Prostate gland (tissue), 2 donors: ENCODE measurements around the gene ACAD11.

Experiments used
- CTCF ChIP-seq, 4 experiments: fragments of 200-600 bp in 2 of 4; fragments of 450-650 bp in 2 of 4; sonication (generic) in 2 of 4; IDR thresholded peaks; 1 replicate in 3 of 4; 2 replicates in 1 of 4; pipeline ENCODE4 v1.5.1; 2016 to 2019; ENCODE audit warnings: antibody characterized with exemption in 4 of 4, mild to moderate bottlenecking in 2 of 4, moderate library complexity in 2 of 4
- POLR2A ChIP-seq: fragments of 450-650 bp; IDR thresholded peaks from one replicate; pipeline ENCODE4 v1.6.1; 2016; ENCODE audit warnings: antibody characterized with exemption, mild to moderate bottlenecking
- POLR2AphosphoS5 ChIP-seq: sonication (generic); formaldehyde crosslinking; IDR thresholded peaks from one replicate; pipeline ENCODE4 v1.6.1; 2017; ENCODE audit warnings: antibody characterized with exemption

- TF ChIP-seq CTCF (IDR thresholded peaks at IDR 0.05) (peak; percentile 21 to 67 (median 48)), POLR2AphosphoS5 (no peak), POLR2A (peak; percentile 51)
These were observed at the start of gene ACAD11 for GRCh38 chr3:132659365-132660051.
